AG08395 (cell line): ENCODE data around the gene ASCL2.
"Not testable (repeated sequence)": the region's sequence is repeated elsewhere in the genome, so short reads cannot be mapped to it uniquely, and the experiment has no call there.

ENCODE experiments used
- DNase-seq: peaks from one replicate; pipeline ENCODE4 v3.0.0; 2012; ENCODE audit warnings: mixed read lengths, low spot score

The ASCL2 gene

GRCh38 chr11:2297623-2298030 lies 27.2 kb upstream of the ASCL2 start:
- no peak for DNase-seq

- no peak for DNase-seq
Observed at GRCh38 chr11:2296913-2297622, 26.7 kb upstream of the ASCL2 start.

GRCh38 chr11:2295971-2296912 lies 25.9 kb upstream of the ASCL2 start:
- no peak for DNase-seq

- no peak for DNase-seq
Observed at GRCh38 chr11:2294926-2295290, 24.5 kb upstream of the ASCL2 start.

- DNase-seq, result no peak
Observed at GRCh38 chr11:2293984-2294925, 23.9 kb upstream of the ASCL2 start.

GRCh38 chr11:2293531-2293971 lies 23.2 kb upstream of the ASCL2 start:
- no peak for DNase-seq

GRCh38 chr11:2290351-2290841 lies 20.0 kb upstream of the ASCL2 start:
- no peak for DNase-seq

GRCh38 chr11:2289859-2290258 lies 19.5 kb upstream of the ASCL2 start:
- no peak for DNase-seq

GRCh38 chr11:2289350-2289749 lies 19.0 kb upstream of the ASCL2 start:
- no peak for DNase-seq

GRCh38 chr11:2287091-2287490 lies 16.7 kb upstream of the ASCL2 start:
- no peak for DNase-seq

- DNase-seq, result not testable (repeated sequence)
Observed at GRCh38 chr11:2286350-2286749, 16.0 kb upstream of the ASCL2 start.

- DNase-seq, result no peak
Observed at GRCh38 chr11:2280208-2280607, 9.8 kb upstream of the ASCL2 start.

- DNase-seq, result no peak
Observed at GRCh38 chr11:2277933-2278523, 7.6 kb upstream of the ASCL2 start.

- no peak for DNase-seq
Observed at GRCh38 chr11:2277008-2277346, 6.6 kb upstream of the ASCL2 start.

- no peak for DNase-seq
Observed at GRCh38 chr11:2276280-2277007, 6.1 kb upstream of the ASCL2 start.

- no peak for DNase-seq
Observed at GRCh38 chr11:2275334-2276279, 5.2 kb upstream of the ASCL2 start.

GRCh38 chr11:2273771-2274170 lies 3.4 kb upstream of the ASCL2 start:
- no peak for DNase-seq

- DNase-seq, result no peak
Observed at GRCh38 chr11:2273311-2273710, 2.9 kb upstream of the ASCL2 start.

- no peak for DNase-seq
Observed at GRCh38 chr11:2272946-2273280, 2.5 kb upstream of the ASCL2 start.
